LNCaP clone FGC (cell line): ENCODE data around the gene DNAH7.

Source experiments
- DNase-seq: peaks from one replicate; pipeline ENCODE4 v3.0.0-alpha.2; 2011; ENCODE audit warnings: low read depth
- H3K4me3 ChIP-seq: 2 replicates; pipeline ENCODE4 v1.5.1; 2011; ENCODE audit warnings: mild to moderate bottlenecking, low read depth, low read length, control low read depth
- TF ChIP-seq, protein P1 (sequence below): IDR thresholded peaks from 2 replicates; pipeline ENCODE4 v1.5.1; 2012; ENCODE audit warnings: mild to moderate bottlenecking; ENCODE audit not compliant: control insufficient read depth, insufficient read depth; ENCODE audit errors: extremely low read depth

Gene DNAH7

DNA sequence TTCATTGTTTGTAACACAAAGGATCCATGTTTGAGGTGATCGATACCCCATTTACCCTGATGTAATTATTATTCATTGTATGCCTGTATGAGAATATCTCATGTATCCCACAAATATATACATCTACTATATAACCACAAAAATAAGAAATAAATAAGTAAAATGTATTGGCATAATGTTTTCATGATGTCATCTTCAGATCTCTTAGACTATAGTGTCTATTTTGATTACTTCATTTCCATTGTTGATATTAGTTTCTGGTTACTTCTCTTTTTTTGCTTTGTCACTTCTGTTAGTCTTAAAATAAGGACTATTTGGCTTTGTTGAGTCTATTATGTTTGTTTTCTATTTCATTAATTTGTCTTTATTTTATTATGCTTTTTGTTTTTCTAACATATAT lies 301.9 kb downstream of the DNAH7 start:
- DNase-seq = no peak
- TF ChIP-seq, protein P1, sequence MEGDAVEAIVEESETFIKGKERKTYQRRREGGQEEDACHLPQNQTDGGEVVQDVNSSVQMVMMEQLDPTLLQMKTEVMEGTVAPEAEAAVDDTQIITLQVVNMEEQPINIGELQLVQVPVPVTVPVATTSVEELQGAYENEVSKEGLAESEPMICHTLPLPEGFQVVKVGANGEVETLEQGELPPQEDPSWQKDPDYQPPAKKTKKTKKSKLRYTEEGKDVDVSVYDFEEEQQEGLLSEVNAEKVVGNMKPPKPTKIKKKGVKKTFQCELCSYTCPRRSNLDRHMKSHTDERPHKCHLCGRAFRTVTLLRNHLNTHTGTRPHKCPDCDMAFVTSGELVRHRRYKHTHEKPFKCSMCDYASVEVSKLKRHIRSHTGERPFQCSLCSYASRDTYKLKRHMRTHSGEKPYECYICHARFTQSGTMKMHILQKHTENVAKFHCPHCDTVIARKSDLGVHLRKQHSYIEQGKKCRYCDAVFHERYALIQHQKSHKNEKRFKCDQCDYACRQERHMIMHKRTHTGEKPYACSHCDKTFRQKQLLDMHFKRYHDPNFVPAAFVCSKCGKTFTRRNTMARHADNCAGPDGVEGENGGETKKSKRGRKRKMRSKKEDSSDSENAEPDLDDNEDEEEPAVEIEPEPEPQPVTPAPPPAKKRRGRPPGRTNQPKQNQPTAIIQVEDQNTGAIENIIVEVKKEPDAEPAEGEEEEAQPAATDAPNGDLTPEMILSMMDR = no peak
- H3K4me3 ChIP-seq = no peak overlapping the region

DNA sequence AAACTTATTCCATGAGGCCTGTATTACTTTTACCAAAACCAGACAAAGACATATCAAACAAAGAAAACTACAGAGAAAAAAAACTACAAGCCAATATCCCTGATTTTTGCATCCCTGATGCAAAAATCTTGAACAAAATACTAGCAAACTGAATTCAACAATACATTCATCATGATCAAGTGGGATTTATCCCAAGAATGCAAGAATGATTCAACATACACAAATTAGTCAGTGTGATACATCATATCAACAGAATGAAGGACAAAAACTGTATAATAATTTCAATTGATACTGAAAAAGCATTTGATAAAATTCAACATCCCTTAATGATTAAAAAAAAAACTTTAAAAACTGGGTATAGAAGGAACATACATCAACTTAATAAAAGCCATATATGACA lies 304.8 kb downstream of the DNAH7 start:
- DNase-seq = no peak
- H3K4me3 ChIP-seq = no peak overlapping the region
- TF ChIP-seq, protein P1 = no peak

DNA sequence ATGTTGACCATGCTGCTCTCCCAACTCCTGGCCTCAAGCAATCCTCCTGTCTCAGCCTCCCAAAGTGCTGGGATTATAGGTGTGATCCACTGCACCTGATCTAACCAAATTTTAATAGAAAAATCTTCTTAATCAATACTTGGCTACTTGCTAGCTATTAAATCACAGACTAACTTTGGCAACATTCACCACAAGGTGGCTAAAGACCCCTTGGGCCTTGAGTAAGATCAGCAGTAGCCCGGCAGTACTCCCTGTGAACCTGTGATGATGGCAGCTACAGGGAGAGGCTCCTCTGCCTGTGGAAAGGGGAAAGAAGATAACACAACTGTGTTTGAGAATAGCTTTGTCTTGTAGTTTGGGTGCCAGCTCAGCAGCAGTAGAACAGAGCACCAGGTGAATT lies 308.8 kb downstream of the DNAH7 start:
- TF ChIP-seq, protein P1 = no peak
- H3K4me3 ChIP-seq = no peak overlapping the region
- DNase-seq = no peak

DNA sequence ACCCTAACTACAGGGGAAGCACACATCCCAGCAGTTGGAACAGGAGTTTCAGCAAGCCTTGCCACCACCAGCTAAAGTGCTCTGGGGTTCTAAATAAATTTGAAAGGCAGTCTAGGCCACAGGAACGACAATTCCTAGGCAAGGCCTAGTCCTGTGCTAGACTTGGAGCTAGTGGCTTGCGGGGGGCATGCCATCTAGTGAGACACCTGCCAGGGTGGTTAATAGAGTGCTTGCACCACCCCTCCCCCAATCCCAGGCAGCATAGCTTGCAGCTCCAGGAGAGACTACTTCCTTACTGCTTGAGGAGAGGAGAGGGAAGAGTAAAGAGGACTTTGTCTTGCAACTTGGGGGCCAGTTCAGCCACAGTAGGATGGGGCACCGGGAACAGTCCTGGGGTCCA lies 309.8 kb downstream of the DNAH7 start:
- TF ChIP-seq, protein P1 = no peak
- no peak for DNase-seq
- no peak overlapping the region for H3K4me3 ChIP-seq

DNA sequence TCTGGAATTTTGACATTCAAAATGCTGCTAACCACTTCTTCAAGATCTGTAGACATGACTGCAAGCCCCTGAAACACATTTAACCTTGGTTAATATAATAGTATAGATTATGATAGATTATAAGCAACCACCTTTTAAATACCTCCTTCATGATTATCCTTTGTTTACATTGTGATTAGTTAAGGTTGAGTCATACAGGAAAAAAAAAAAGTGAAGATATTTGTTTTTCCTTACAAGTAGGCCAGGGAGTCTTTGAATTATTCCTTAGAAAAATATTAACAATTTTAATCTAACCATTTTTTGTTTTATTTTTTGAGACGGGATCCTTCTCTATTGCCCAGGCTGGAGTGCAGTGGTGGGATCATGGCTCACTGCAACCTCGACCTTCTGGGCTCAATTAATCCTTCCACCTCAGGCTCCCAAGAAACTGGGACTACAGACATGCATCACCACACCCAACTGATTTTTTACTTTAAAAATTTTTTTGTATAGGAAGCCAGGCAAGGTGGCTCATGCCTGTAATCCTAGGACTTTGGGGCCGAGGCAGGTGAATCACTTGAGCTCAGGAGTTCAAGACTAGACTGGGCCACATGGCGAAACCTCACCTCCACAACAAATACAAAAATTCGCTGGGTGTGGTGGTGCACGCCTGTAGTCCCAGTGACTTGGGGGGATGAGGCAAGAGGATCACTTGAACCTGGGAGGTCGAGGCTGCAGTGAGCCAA lies 312.3 kb downstream of the DNAH7 start:
- TF ChIP-seq, protein P1 = no peak
- H3K4me3 ChIP-seq = no peak overlapping the region
- DNase-seq = no peak

DNA sequence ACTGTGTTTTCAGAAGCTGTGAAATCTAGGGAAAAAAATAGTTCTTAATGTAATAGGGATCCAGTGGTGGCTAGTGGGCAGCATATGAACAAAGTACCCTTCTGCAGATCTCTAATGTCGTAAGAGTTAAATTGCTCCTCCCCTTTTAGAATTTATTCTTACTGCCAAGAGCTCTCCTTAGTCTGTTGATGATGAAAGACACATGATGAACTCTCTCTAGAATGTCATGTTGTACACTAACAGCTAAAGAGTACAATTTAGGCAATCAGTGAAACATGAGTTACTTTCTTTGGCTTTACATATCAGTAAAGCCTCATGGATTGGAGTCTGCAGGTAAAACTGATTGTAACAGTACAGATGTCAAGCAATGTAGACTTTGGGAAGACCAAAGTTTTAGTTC lies 327.4 kb downstream of the DNAH7 start:
- TF ChIP-seq, protein P1 = no peak

More for the DNA sequence above, 327.4 kb downstream of the DNAH7 start:
- DNase-seq = no peak
- H3K4me3 ChIP-seq = no peak overlapping the region
